H1 (cell line): ENCODE measurements around the gene ANKRD9. TPM values are rescaled to one million over a fixed set of nuclear protein-coding genes. Genes with fewer than 3 reads are reported as not detected.

Experiments used
- polyA plus RNA-seq, 7 experiments: library from polyadenylated mRNA; depleted of rRNA in 3 of 7; stranded (reverse) in 5 of 7; unstranded in 2 of 7; fragments of >200 nt in 5 of 7; fragments of 200-250 nt in 2 of 7; gene quantifications; 1 replicate in 5 of 7; 2 replicates in 1 of 7; 4 replicates in 1 of 7; pipeline versions ENCODE4 v1.2.1 to v1.2.3, GENCODE V29; 2011 to 2013; ENCODE audit warnings: missing spikeins in 2 of 7, mixed read lengths in 2 of 7
- total RNA-seq: library from RNA; stranded (reverse); fragmentation: NEBNext Ultra II Directional; extraction: Animal tissue kit (Norgen Biotek cat#: 25700); gene quantifications from 2 replicates; pipeline ENCODE4 v1.2.1, GENCODE V29; 2021
- TF ChIP-seq, protein P1 (sequence below): IDR thresholded peaks from 2 replicates; pipeline ENCODE4 v1.6.1; 2011; ENCODE audit warnings: low read depth, mild to moderate bottlenecking, low read length; ENCODE audit not compliant: insufficient read depth

ANKRD9 gene
- total and polyA plus RNA-seq, 2 of the 8 experiments (the other 6 are each of a cell fraction or from before 2014, with no cell fraction given), result 37.0 to 41.8 TPM

DNA sequence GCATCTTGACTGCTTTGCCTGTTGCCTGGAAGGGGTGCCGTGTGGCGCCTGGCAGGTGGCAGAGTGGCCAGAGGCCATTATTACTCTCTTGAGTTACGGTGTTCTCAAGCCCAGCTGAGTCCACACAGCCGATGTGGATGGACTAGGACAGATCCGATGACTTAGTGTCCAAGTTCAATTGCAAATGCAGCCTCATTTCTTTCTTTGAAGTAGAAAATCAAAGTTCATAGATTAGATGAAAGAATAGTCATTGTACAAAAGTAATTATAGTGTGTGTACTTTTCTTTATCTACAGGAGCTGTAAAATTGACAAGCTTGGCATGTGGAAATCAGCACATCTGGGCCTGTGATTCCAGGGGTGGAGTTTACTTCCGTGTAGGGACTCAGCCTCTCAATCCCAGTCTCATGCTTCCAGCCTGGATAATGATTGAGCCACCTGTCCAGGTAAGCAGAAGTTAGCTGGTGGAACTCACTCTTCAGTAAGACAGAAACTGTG, 44.7 kb downstream of the ANKRD9 start (continued):
- TF ChIP-seq, protein P1, sequence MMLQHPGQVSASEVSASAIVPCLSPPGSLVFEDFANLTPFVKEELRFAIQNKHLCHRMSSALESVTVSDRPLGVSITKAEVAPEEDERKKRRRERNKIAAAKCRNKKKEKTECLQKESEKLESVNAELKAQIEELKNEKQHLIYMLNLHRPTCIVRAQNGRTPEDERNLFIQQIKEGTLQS, result no peak
